Measurements from ENCODE around the gene DMD.

The DMD gene

DNA sequence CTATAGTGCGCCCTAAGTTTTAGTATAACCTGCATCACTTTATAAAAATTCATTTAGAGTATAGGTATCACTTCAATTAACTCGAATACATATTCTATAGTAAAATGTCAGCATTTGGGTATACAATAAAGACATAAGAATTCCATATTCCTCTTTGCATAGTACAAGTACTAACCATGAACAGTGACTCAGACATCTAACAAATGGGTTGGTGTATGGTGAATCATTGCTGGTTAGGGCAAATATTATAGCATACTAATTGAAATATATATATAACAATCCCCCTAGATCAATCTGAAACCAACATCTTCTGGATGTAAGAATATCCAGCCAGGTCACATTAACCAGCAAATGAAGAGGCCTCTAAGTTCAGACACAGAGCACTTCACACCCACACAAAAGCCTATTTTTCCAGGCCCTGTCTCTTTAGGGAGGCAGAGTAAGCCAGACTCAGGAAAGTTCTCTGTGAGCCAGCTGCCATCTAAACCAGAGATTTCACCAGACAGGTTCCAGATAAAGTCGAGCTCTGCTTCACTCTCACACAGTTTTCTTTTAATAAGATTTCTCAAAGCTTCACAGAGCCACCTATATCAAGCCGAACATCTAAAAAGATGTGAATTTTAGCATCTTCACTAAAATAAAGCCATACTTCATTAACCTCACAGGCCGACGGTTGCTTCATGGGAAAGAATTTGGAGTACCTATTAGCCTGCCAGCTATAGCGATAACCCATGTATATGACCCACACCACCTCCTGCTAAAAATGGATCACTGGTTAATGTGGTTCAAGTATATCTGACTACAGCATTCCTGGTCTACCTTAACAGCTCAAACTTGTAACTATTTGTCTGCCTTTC lies 1939.5 kb downstream of the DMD start:
- TF ChIP-seq SIN3A (IDR thresholded peaks at IDR 0.05; ENCODE audit: borderline replicate concordance, insufficient read depth, low read length) (no peak), FOXP2 (optimal IDR thresholded peaks at IDR 0.05; ENCODE audit: borderline replicate concordance, extremely low read depth, extremely low read length, insufficient read depth) (no peak)
- TF ChIP-seq, protein P1, sequence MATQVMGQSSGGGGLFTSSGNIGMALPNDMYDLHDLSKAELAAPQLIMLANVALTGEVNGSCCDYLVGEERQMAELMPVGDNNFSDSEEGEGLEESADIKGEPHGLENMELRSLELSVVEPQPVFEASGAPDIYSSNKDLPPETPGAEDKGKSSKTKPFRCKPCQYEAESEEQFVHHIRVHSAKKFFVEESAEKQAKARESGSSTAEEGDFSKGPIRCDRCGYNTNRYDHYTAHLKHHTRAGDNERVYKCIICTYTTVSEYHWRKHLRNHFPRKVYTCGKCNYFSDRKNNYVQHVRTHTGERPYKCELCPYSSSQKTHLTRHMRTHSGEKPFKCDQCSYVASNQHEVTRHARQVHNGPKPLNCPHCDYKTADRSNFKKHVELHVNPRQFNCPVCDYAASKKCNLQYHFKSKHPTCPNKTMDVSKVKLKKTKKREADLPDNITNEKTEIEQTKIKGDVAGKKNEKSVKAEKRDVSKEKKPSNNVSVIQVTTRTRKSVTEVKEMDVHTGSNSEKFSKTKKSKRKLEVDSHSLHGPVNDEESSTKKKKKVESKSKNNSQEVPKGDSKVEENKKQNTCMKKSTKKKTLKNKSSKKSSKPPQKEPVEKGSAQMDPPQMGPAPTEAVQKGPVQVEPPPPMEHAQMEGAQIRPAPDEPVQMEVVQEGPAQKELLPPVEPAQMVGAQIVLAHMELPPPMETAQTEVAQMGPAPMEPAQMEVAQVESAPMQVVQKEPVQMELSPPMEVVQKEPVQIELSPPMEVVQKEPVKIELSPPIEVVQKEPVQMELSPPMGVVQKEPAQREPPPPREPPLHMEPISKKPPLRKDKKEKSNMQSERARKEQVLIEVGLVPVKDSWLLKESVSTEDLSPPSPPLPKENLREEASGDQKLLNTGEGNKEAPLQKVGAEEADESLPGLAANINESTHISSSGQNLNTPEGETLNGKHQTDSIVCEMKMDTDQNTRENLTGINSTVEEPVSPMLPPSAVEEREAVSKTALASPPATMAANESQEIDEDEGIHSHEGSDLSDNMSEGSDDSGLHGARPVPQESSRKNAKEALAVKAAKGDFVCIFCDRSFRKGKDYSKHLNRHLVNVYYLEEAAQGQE (IDR thresholded peaks at IDR 0.05; ENCODE audit: insufficient read depth in 1 of 2, low read depth in 2 of 2, low read length in 2 of 2): no peak

DNA sequence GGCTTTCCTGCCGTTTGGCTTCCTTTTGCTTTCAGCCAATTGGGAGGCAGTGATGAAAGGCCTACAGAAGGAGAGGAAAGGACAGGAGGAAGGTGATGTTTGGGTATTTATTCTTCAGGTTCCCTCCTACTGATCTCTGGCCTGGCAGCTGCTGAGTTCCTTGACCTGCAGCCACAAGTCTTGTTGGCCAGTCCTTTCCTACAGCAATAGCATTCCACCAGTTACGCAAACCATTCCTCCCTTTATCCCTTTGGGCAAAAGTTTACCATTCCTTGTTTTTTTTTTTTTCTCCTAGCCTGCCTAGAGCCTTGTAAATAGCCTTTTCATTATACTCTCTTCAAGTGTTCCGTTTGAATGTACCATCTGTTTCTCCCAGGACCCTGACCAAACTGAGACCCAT lies 1941.4 kb downstream of the DMD start:
- TF ChIP-seq FOXP2 (optimal IDR thresholded peaks at IDR 0.05; ENCODE audit: borderline replicate concordance, extremely low read depth, extremely low read length, insufficient read depth): no peak

DNA sequence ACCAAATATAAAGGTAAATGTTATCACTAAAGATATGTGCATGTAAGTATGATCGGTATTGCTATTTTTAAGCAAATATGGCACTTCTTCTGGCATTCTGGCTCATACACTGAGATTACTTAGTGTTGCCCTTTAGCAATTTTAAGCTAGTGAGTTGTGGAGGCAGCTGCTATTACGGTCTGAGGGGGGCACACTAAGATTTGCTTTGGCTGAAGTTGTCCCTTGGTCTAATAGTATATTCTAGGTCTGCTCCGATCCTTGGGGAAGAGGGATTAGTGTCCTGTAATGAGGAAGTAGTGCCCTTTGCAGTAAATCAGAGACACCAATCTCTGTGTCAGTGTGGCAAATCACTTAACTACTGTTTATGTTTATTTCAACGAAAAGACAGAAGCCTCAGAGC lies 1943.0 kb downstream of the DMD start:
- TF ChIP-seq FOXP2 (optimal IDR thresholded peaks at IDR 0.05; ENCODE audit: borderline replicate concordance, extremely low read depth, extremely low read length, insufficient read depth): no peak
- TF ChIP-seq TAF1 (IDR thresholded peaks at IDR 0.05; ENCODE audit: borderline replicate concordance, insufficient read depth, low read length): no peak
- TF ChIP-seq, protein P1 (IDR thresholded peaks at IDR 0.05; ENCODE audit: insufficient read depth in 1 of 2, low read depth in 2 of 2, low read length in 2 of 2): no peak
- TF ChIP-seq SIN3A (IDR thresholded peaks at IDR 0.05; ENCODE audit: borderline replicate concordance, insufficient read depth, low read length): no peak
- no peak for TF ChIP-seq POLR2AphosphoS5 (IDR thresholded peaks at IDR 0.05; ENCODE audit: low read depth, low read length)

DNA sequence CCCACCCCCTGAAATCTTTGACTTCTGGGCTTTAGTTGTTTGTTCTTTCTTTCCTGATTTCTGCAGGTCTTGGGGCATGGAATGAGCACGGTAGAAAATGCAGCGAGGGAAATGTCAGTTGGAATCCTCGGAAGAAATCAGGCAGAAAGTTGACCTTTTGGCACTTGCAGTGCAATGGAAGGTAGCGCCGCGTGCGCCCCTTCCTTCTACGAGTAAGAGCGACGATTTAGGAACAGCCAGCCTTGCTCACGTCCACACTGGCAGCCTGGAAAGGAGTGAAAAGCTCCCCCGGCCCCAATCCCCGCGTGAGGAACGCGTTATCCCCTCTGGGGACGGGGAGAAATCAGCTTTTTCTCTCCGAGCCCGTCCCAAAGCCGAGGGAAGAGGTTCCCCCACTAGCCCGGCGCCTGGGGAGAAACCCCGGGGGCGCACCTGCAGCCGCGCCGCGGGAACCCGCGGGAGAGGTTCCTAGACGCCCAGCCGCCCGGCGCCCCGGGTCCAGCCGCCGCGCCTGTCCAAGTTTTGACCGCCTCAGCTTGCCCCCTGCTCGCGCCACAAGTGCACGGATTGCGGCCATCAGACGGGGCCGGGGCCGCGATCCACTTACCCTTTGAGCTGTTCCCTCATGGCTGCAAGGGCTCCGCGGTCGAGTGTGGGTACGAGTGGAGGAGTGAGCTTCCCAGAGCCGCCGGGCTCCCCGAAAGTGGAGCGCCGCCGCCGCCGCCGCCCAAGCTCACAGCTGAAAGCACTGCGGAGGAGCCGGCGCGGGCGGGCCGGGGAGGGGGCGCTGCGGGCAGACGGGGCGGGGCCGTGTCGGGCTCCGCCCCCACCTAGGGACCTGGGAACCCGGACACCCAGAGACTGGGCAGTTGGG lies 1944.9 kb downstream of the DMD start:
- TF ChIP-seq POLR2AphosphoS5 (IDR thresholded peaks at IDR 0.05; ENCODE audit: low read depth, low read length): no peak
- TF ChIP-seq, protein P1 (IDR thresholded peaks at IDR 0.05; ENCODE audit: insufficient read depth in 1 of 2, low read depth in 2 of 2, low read length in 2 of 2): no peak

DNA sequence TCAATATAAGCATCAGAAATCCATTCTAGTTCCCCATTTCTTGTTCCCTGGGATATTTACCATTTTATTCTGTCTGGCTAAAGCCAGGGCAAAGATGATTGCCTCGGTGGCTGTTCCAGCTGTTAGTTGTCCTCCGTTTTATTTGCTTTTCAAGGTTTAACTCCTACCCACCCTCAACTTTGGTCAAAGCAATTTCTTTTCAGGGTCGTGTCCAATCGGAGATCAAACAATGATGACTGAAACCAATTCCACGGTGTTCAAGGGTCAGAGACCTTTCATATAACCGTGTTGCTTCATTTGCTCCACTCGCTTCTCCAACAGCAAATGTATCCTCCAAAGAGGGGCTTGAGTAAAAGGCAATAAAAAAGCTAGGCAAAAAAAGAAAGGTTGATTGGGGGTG lies 1946.0 kb downstream of the DMD start:
- TF ChIP-seq FOXP2 (optimal IDR thresholded peaks at IDR 0.05; ENCODE audit: borderline replicate concordance, extremely low read depth, extremely low read length, insufficient read depth) (no peak), POLR2AphosphoS5 (IDR thresholded peaks at IDR 0.05; ENCODE audit: low read depth, low read length) (no peak), SIN3A (IDR thresholded peaks at IDR 0.05; ENCODE audit: borderline replicate concordance, insufficient read depth, low read length) (no peak), TAF1 (IDR thresholded peaks at IDR 0.05; ENCODE audit: borderline replicate concordance, insufficient read depth, low read length) (no peak)
- TF ChIP-seq, protein P1 (IDR thresholded peaks at IDR 0.05; ENCODE audit: insufficient read depth in 1 of 2, low read depth in 2 of 2, low read length in 2 of 2): no peak
